ENCODE data around the gene FHOD3.
"Not testable (repeated sequence)": the region's sequence is repeated elsewhere in the genome, so short reads cannot be mapped to it uniquely, and the experiment has no call there.

FHOD3 gene

DNA sequence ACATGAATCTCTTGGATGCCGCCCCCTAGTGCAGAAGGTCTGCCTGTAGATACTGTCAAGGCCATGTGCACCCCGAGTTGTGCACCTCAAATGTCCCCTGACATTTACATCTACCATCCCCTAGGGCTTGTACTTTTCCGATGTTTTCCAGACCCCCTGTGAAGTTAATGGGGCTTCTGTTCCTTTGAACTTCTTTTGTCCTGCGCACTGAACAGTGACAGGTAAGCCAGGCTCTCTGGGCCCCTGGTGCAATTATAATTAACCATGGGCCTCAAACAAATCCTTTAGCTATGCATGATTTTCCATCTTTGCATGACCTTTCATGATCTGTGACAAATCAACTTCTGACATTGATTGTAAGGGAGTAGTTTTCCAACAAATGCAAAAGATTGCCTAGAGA, 158.4 kb downstream of the FHOD3 start:
- DNase-seq = no peak

GRCh38 chr18:36456622-36457021, 159.1 kb downstream of the FHOD3 start:
- no peak for DNase-seq

DNA sequence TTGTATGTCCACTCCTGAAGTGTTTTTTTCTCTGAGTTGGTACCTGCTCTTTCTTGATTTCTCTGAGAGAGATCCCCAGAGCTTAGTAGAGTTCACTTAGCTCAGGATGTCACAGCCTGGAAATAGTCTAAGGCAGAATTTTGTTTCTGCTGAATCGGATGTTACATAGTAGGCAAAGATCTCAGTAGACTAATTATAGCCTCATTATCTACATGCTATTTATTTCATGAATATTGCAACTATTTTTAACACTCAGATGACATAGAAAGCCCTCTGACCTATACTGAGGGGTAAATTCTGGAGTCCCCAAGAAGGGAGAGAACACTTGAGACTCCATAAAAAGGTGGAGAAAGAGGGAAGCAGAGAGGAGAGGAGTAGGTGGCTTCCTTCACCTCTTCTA, 160.2 kb downstream of the FHOD3 start:
- no peak for DNase-seq

DNA sequence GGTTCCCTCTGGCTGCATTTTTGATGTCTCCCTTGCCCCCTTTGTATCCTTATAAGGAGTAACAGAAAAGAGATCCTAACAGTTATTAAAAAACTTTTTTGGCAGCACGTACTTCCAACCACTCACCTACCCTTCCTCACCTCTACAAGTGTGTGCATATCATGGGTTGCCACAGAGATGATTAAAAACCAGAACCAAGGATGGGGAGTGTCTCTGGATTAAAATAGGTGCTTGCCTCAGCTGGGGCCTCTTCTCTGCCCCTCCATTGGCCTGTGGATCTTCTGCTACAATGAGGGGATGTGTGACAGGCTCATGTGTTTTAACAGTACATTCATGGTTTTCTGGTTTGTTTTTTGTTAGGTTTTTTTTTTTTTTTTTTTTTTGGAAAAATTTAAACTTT, 160.8 kb downstream of the FHOD3 start:
- no peak for DNase-seq

DNA sequence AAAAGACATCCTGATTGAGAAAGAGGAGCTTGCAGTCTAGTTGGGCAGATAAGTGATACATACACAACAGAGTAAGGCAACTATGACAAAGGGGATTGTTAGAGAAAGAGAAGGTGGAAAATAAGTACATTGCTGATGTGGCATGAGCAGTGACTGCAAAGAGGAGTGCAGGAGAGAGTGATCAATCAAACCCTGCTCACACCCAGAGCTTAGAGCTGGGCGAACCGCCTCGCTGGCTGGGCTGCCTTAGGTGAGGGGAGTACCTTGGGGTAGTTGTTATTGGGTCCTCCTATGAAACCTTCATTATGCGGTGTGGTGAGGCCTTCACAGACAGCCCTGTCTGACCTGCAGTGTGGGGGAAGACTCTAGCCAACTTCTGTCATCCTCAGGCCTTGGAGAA, 161.7 kb downstream of the FHOD3 start:
- no peak for DNase-seq

GRCh38 chr18:36459786-36460185, 162.3 kb downstream of the FHOD3 start:
- DNase-seq = no peak

DNA sequence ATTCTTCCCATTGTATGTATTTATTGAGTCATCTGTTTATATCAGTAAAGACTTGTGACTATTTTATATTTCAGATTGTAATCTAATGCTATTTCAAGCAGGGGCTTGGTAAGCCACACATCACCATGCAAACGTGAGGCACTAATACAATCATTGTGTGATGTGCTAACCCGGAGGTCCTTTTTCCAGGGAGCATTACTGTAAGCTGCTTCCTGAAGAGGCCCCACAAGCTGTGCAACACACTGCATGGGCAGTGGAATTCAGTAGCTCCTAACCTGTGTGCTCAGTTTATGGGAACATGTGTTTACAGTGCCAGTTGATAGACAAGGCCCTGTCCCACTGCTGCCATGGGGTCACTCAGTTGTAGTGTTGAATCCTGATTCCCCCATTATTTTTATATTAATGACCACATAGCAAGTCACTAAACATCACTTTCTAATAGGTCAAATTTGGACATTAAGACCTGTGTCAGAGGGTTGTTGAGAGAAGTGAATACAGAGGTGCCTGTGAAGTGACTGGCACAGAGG, 162.9 kb downstream of the FHOD3 start:
- no peak for DNase-seq

DNA sequence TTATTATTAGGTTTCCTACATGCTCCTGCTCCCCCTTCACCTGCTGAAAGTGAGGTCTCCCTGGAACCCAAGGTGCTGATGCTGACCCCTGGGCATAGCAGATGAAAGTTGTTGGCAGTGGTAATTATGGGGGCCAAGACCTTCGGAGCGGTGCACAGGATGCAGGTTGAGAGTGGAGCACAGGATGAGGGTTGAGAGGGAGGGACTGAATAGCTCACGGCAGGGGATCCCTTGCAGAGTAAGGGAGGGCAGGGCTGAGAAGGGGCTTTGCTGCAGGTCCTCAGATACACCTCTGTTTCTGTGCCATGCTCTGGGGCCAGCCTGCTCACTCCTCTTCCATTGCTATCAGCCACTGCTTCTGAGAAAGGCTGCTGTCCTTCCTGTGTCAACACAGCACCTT, 163.3 kb downstream of the FHOD3 start:
- DNase-seq = no peak

- DNase-seq = no peak
Observed at GRCh38 chr18:36461551-36461987, 164.1 kb downstream of the FHOD3 start.

GRCh38 chr18:36463516-36463915, 166.0 kb downstream of the FHOD3 start:
- DNase-seq = not testable (repeated sequence)

- no peak for DNase-seq
Observed at GRCh38 chr18:36464126-36464651, 166.7 kb downstream of the FHOD3 start.

DNA sequence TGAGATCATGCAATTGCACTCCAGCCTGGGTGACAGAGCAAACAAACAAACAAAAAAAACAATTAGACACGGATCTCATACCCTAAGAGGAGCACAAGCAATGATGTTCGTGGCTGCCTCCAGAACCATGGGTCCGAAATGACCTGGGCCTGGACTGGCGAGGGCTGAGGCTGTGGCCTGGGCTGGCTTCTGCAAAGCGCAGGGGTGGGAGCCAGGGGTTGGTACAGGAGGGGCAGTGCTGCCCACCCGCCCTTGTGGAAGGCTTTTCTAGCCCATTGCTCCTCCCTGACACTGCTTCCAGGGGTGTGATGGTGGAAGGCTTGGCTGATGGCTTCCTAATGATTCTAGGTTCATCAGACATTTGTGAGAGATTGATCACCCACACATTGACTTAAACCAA, 167.8 kb downstream of the FHOD3 start:
- DNase-seq = no peak

DNA sequence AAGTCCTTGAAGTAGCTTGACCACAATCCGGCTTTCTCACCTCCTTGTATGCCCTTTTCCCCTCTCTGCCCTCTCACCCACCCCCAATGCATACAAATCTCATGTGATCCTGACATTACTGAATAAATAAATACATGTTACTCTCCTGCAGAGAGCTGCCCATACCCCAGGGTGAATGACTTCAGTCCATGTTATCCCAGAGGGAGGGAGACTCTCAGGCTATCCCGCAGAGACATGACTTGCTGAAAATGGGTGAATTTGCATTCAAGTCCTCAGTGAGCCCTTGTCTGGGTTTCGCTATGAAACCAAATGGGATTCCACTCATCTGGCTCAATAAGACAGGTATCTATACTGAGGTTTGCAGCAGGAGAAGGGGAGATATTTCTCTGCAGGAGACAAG, 168.5 kb downstream of the FHOD3 start:
- no peak for DNase-seq

DNA sequence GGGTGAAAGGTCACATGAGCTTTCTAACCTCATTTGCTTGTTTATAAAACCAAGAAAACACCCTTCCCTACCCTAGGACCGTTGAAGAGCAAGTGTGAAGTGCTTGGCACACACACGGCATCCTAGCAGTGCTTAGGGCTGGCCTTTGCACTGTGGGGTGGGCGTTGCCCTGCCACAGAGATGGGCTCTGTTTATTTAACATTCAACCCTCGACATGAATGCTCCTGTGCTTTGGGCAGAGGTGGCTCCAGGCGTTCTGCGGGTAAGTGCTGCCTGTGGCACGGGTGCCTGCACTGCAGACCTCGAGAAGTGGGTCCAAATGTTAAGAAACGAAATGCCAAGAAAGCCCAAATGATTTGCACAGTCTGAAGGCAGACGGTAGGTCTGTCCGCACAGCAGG, 170.1 kb downstream of the FHOD3 start:
- no peak for DNase-seq

DNA sequence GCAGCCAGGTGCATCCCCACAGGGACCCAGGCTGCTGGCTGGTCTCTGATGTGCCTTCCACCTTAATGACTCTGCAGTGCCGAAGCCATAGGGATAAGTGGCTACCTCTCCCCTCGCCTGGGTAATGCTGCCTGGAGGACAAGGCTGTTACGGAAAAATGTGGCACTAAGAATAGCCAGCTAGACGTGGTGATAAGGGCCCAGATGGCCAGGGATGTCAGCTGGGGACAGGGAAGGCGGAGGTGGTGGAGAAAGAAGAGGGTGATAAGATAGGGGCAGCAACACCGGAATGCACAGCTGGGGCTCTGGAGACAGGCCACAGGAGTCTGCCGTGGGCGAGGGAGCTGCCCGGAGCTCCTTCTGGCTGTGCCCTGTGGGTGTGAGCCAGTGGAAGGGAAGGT, 170.6 kb downstream of the FHOD3 start:
- no peak for DNase-seq

DNA sequence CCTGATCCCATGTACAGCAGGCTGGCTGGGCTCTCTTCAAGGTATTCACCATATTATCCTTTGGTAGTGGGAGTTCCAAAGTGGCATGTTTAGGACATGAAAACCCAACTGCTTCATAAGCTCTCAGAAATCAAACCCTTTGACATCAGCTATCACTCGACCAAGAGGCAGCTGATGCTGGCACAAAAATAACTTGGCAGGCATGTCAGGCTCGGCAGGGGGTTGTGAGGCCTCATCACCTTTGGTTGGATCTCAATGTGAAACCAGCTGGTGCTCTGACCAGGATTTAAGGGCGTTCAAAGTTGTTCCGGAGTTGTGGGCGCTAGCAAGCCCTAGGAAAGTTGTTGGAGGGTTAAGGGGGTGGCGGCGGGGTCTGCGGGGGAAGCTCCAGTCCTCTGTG, 171.9 kb downstream of the FHOD3 start:
- DNase-seq = no peak

GRCh38 chr18:36470896-36471295, 173.4 kb downstream of the FHOD3 start:
- DNase-seq = no peak

- no peak for DNase-seq
Observed at GRCh38 chr18:36471393-36471792, 173.9 kb downstream of the FHOD3 start.

GRCh38 chr18:36476433-36476832, 178.9 kb downstream of the FHOD3 start:
- DNase-seq = no peak

DNA sequence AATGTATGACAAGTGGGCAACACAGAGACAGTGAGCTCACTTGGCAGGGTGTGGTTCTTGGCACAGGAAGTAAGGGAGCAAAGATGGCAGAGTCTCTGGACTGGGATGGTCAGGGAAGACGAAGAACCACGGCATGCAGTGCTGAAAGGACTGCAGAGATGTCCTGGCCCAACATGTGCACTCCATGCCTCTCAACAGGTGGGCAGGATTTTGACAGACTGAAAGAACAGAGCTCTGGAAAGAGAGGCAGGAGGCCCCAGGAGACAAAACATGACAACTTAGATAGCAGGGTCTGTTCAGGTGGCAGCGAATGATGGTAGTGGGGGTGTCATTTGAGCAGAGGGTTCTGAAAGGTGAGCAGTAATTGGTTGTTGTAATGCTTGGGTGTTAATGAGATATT, 180.3 kb downstream of the FHOD3 start:
- no peak for DNase-seq

GRCh38 chr18:36481201-36481657, 183.7 kb downstream of the FHOD3 start:
- DNase-seq = no peak

- DNase-seq = no peak
Observed at GRCh38 chr18:36481935-36482334, 184.4 kb downstream of the FHOD3 start.

DNA sequence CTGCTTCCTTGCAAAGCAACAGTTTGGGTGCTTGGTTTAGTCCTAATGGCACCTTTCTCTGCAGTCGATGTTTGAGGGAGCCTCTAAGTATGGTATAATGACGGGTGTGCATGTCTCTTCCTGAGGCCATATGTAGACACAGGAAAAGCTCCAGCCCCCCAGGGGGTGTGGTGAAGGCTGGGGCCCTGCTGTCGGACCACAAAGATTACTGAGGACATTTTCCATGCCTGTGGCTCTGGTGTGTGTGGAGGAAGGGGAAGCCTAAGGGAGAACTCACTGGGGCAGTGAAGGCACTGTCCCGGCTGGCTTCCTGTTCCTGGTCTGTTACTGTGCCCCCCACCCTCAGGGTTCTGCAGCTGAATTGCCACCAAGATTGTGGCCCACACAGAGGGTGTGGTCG, 187.1 kb downstream of the FHOD3 start:
- no peak for DNase-seq

DNA sequence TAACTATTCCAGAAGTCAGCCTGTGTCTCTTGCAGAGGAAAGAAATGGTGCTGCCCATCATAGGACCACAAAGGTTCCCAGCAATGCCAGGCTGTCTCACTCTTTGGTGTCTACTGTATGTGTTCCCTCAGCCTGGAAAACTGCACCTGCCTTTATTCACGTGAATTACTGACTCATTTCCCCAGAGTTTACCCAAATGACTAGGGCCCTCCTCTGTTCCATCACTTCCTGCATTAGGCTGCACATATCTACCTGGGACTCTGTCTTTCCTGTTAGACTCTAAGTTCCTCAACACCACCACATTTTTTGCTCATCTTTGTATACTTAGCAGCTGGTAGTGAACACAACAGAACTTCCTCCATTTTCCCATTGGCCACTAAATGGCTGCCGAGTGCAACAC, 188.3 kb downstream of the FHOD3 start:
- no peak for DNase-seq

- no peak for DNase-seq
Observed at GRCh38 chr18:36488131-36488530, 190.6 kb downstream of the FHOD3 start.

GRCh38 chr18:36490897-36491296, 193.4 kb downstream of the FHOD3 start:
- no peak for DNase-seq
